Uterus (tissue), 4 donors: ENCODE data around the gene GRXCR2. TPM values are rescaled to one million over a fixed set of nuclear protein-coding genes. Genes with fewer than 3 reads are reported as not detected.

Source experiments
- DNase-seq, 2 donors: peaks; one replicate each; pipeline ENCODE4 v3.0.0-alpha.2; 2019 to 2020
- H3K27ac ChIP-seq, 2 donors: fragments of 200-600 bp; sonication (generic); 1 replicate in 1 of 2; 2 replicates in 1 of 2; pipeline ENCODE4 v1.5.1; 2016 to 2018
- H3K27me3 ChIP-seq, 2 donors: fragments of 200-600 bp; sonication (generic); one replicate each; pipeline ENCODE4 v1.5.1; 2018 to 2019; ENCODE audit warnings: control low read depth in 1 of 2
- H3K36me3 ChIP-seq, 2 donors: fragments of 200-600 bp; sonication (generic); one replicate each; pipeline ENCODE4 v1.5.1; 2019; ENCODE audit warnings: control low read depth in 1 of 2
- H3K4me1 ChIP-seq, 2 donors: fragments of 200-600 bp; sonication (generic); one replicate each; pipeline ENCODE4 v1.5.1; 2018 to 2019; ENCODE audit warnings: control low read depth in 1 of 2
- H3K4me3 ChIP-seq, 2 donors: fragments of 200-600 bp; sonication (generic); 1 replicate in 1 of 2; 2 replicates in 1 of 2; pipeline ENCODE4 v1.5.1; 2018 to 2019; ENCODE audit warnings: mild to moderate bottlenecking in 1 of 2
- H3K9me3 ChIP-seq, 2 donors: fragments of 200-600 bp; sonication (generic); one replicate each; pipeline ENCODE4 v1.5.1; 2019; ENCODE audit warnings: control low read depth in 1 of 2
- POLR2A ChIP-seq, 2 donors: fragments of 450-650 bp; IDR thresholded peaks; one replicate each; pipeline ENCODE4 v1.6.1; 2016; ENCODE audit warnings: antibody characterized with exemption in 2 of 2, mild to moderate bottlenecking in 1 of 2, moderate library complexity in 1 of 2
- intact Hi-C: fragments of 100-400 bp; cut with DNase I; formaldehyde crosslinking; loops from one replicate; pipeline ENCODE4 v1.15.1; 2023; ENCODE audit warnings: low total_unique reads
- total RNA-seq, 4 donors: library from RNA; depleted of rRNA in 3 of 4; stranded (reverse); fragments of >200 nt in 3 of 4; gene quantifications; one replicate each; pipeline versions ENCODE4 v1.1.0 to v1.2.4, GENCODE V29; 2014 to 2023
- TF ChIP-seq, protein P1 (sequence below), 4 experiments: fragments of 200-600 bp in 2 of 4; fragments of 450-650 bp in 2 of 4; sonication (generic) in 2 of 4; IDR thresholded peaks; one replicate each; pipeline ENCODE4 v1.5.1; 2016 to 2019; ENCODE audit warnings: antibody characterized with exemption in 4 of 4, mild to moderate bottlenecking in 2 of 4, moderate library complexity in 1 of 4
- donor health status: DM: yes; HTN: yes; CAD: no.

The GRXCR2 gene
- total RNA-seq, 4 donors from 2014 or later = not detected

- no peaks in the 10 kb centered on the region for H3K27me3 ChIP-seq
- no peaks in the 10 kb centered on the region for H3K9me3 ChIP-seq
- intact Hi-C loops = no loop called here
- no peak for DNase-seq
- no peaks in the 10 kb centered on the region for H3K4me1 ChIP-seq
- H3K27ac ChIP-seq = no peak overlapping the region
- H3K36me3 ChIP-seq = no peaks in the 10 kb centered on the region
- H3K4me3 ChIP-seq = no peak overlapping the region
- no peak for TF ChIP-seq POLR2A (IDR thresholded peaks at IDR 0.05)
- TF ChIP-seq, protein P1, sequence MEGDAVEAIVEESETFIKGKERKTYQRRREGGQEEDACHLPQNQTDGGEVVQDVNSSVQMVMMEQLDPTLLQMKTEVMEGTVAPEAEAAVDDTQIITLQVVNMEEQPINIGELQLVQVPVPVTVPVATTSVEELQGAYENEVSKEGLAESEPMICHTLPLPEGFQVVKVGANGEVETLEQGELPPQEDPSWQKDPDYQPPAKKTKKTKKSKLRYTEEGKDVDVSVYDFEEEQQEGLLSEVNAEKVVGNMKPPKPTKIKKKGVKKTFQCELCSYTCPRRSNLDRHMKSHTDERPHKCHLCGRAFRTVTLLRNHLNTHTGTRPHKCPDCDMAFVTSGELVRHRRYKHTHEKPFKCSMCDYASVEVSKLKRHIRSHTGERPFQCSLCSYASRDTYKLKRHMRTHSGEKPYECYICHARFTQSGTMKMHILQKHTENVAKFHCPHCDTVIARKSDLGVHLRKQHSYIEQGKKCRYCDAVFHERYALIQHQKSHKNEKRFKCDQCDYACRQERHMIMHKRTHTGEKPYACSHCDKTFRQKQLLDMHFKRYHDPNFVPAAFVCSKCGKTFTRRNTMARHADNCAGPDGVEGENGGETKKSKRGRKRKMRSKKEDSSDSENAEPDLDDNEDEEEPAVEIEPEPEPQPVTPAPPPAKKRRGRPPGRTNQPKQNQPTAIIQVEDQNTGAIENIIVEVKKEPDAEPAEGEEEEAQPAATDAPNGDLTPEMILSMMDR (IDR thresholded peaks at IDR 0.05) = no peak
Observed at GRCh38 chr5:145918397-145918796, 45.6 kb upstream of the GRXCR2 start.

DNA sequence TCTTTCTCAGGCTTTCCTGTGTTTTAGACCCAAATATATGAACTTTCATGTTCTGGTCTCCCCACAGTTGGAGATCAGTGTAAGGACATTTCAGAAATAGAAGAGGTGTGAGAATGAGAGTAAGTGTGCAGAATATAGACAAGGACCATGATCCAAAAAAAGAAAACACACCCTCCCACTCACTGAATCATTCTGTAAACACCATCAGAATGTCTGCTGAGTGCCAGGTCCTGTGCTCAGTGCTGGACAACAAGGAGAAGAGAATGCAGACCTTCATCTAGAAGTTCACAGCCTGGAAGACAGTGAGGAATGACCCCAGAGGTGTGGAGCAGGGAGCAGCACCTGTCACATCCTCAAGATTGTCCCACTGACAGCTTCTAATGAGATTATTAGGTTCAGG lies 44.5 kb upstream of the GRXCR2 start:
- H3K27ac ChIP-seq = no peak overlapping the region
- no peaks in the 10 kb centered on the region for H3K36me3 ChIP-seq
- H3K27me3 ChIP-seq = no peaks in the 10 kb centered on the region
- no peak for DNase-seq
- no peaks in the 10 kb centered on the region for H3K4me1 ChIP-seq
- no peak for TF ChIP-seq POLR2A (IDR thresholded peaks at IDR 0.05)
- TF ChIP-seq, protein P1 (IDR thresholded peaks at IDR 0.05) = no peak
- H3K9me3 ChIP-seq = no peaks in the 10 kb centered on the region
- intact Hi-C loops = no loop called here
- no peak overlapping the region for H3K4me3 ChIP-seq

DNA sequence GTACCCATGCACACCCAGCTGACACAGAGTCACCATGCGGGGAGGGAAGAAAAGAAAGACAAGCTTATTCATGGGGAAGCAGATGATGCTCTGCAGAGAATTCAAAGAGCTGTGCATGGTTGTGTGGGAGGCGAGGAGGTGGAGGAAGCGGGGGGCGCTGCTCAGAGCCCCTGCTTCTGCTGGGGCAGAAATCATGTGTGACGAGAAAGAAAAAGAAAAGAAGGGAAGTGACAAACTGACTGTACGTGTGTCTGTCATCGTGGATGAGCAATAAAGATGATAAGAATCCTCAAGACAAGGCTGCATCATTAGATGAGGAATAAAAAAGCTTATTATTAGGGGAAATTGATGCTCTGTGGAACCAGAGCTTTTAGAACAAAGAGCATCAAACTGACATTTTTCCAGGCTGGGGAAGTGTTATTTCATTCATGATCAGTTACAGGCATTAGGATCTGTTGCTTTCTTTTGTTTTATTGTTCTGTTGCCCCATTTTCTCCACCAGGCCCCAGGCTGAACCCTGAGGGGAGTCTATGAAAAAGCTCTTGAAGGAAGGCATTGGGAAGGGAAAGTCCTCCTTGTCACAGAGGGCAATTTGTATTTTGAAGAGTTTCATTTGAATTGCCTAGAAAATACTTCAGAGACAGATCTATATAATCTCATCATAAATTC lies 43.3 kb upstream of the GRXCR2 start:
- H3K9me3 ChIP-seq = no peaks in the 10 kb centered on the region
- H3K4me3 ChIP-seq = no peak overlapping the region
- intact Hi-C loops = no loop called here
- H3K4me1 ChIP-seq = no peaks in the 10 kb centered on the region
- DNase-seq = no peak
- TF ChIP-seq, protein P1 (IDR thresholded peaks at IDR 0.05) = no peak
- TF ChIP-seq POLR2A (IDR thresholded peaks at IDR 0.05) = no peak
- H3K27ac ChIP-seq = no peak overlapping the region
- H3K27me3 ChIP-seq = no peaks in the 10 kb centered on the region
- H3K36me3 ChIP-seq = no peaks in the 10 kb centered on the region

- TF ChIP-seq, protein P1 (IDR thresholded peaks at IDR 0.05) = no peak
- TF ChIP-seq POLR2A (IDR thresholded peaks at IDR 0.05) = no peak
- Histone ChIP-seq H3K4me3 (no peak overlapping the region), H3K27me3 (no peaks in the 10 kb centered on the region), H3K27ac (no peak overlapping the region), H3K4me1 (no peaks in the 10 kb centered on the region), H3K36me3 (no peaks in the 10 kb centered on the region), H3K9me3 (no peaks in the 10 kb centered on the region)
- intact Hi-C loops = no loop called here
- DNase-seq = no peak
Observed at GRCh38 chr5:145913701-145914100, 40.9 kb upstream of the GRXCR2 start.

DNA sequence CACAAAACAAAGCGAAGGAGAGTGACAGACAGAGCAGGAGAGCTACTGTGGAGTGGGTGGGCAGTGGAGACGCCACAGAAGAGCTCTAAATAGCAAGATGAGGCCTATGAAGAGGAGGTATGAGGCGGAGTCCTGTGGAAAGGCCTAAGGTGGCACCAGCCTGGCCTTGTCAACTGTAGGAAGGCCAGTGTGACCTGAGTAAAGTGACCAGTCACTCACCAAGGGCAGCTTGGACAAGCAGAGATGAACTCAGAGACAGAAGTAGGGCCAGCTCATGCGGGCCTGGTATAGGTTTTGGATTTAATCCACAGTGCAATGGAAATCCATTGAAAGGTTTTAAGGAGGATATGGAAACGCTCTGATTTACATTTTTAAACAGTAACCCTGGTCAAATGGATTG lies 39.8 kb upstream of the GRXCR2 start:
- no peak for DNase-seq
- no peaks in the 10 kb centered on the region for H3K9me3 ChIP-seq
- intact Hi-C loops = no loop called here
- H3K4me3 ChIP-seq = no peak overlapping the region
- no peak overlapping the region for H3K27ac ChIP-seq
- no peaks in the 10 kb centered on the region for H3K4me1 ChIP-seq
- TF ChIP-seq, protein P1 (IDR thresholded peaks at IDR 0.05) = no peak
- no peak for TF ChIP-seq POLR2A (IDR thresholded peaks at IDR 0.05)
- H3K36me3 ChIP-seq = no peaks in the 10 kb centered on the region
- no peaks in the 10 kb centered on the region for H3K27me3 ChIP-seq
